GM21360 (cell line): Measurements from ENCODE around the gene CHRNB2.
"Not testable (repeated sequence)": the region's sequence is repeated elsewhere in the genome, so short reads cannot be mapped to it uniquely, and the experiment has no call there.

Experiments
- ATAC-seq: cut with Tn5 transposase; IDR thresholded peaks from one replicate; pipeline ENCODE4 v1.9.1; 2021; ENCODE audit warnings: mild to moderate bottlenecking, moderate library complexity; ENCODE audit not compliant: unreplicated experiment

CHRNB2 gene

GRCh38 chr1:154567386-154568156, at the start of gene CHRNB2:
CHRNB2 (plus strand) TSS chr1:154567778; CDS start chr1:154568045, 267 bp downstream.
- no peak for ATAC-seq

GRCh38 chr1:154519591-154519991, 48.0 kb upstream of the CHRNB2 start:
- ATAC-seq: no peak

- no peak for ATAC-seq
These were observed 47.2 kb upstream of the CHRNB2 start for GRCh38 chr1:154520333-154520732.

GRCh38 chr1:154521695-154522094, 45.9 kb upstream of the CHRNB2 start:
- no peak for ATAC-seq

- ATAC-seq: no peak
These were observed 42.7 kb upstream of the CHRNB2 start for GRCh38 chr1:154524881-154525280.

GRCh38 chr1:154527192-154527591, 40.4 kb upstream of the CHRNB2 start:
- no peak for ATAC-seq

- no peak for ATAC-seq
These were observed 38.3 kb upstream of the CHRNB2 start for GRCh38 chr1:154529308-154529707.

GRCh38 chr1:154531950-154532349, 35.6 kb upstream of the CHRNB2 start:
- not testable (repeated sequence) for ATAC-seq

GRCh38 chr1:154533952-154534844, 33.4 kb upstream of the CHRNB2 start:
- ATAC-seq: no peak

GRCh38 chr1:154536570-154536969, 31.0 kb upstream of the CHRNB2 start:
- ATAC-seq: no peak

GRCh38 chr1:154539486-154540483, 27.8 kb upstream of the CHRNB2 start:
- no peak for ATAC-seq

GRCh38 chr1:154541231-154541630, 26.3 kb upstream of the CHRNB2 start:
- no peak for ATAC-seq

- no peak for ATAC-seq
These were observed 21.1 kb upstream of the CHRNB2 start for GRCh38 chr1:154546264-154547063.

- no peak for ATAC-seq
These were observed 20.4 kb upstream of the CHRNB2 start for GRCh38 chr1:154547105-154547732.

GRCh38 chr1:154548028-154548427, 19.6 kb upstream of the CHRNB2 start:
- no peak for ATAC-seq

- ATAC-seq: no peak
These were observed 18.3 kb upstream of the CHRNB2 start for GRCh38 chr1:154549202-154549770.

- no peak for ATAC-seq
These were observed 17.5 kb upstream of the CHRNB2 start for GRCh38 chr1:154550070-154550469.

GRCh38 chr1:154550657-154551056, 16.9 kb upstream of the CHRNB2 start:
- no peak for ATAC-seq

- no peak for ATAC-seq
These were observed 16.1 kb upstream of the CHRNB2 start for GRCh38 chr1:154551474-154551873.
